Calu3 (cell line): Measurements from ENCODE around the gene ZFAND4. TPM values are rescaled to one million over a fixed set of nuclear protein-coding genes. Genes with fewer than 3 reads are reported as not detected.

Source experiments
- BruUV-seq: library from RNA; stranded (reverse); fragments of 400-500 nt; replicated peaks from 2 replicates; lab custom pipeline; 2021; lab: Mats Ljungman, UMichigan
- CTCF ChIA-PET: fragments of 300-600 bp; sonication (Branson Sonifier 250); formaldehyde crosslinking; loops from one replicate; lab custom pipeline; 2022; ENCODE audit warnings: antibody characterized with exemption; lab: Charles Lee
- DNase-seq: peaks from one replicate; pipeline ENCODE4 v3.0.0; 2022
- H3K27ac Mint-ChIP-seq: one replicate; pipeline ENCODE4 v1.8.0; 2022; ENCODE audit warnings: mixed read lengths; ENCODE audit not compliant: unreplicated experiment
- H3K27me3 Mint-ChIP-seq: one replicate; pipeline ENCODE4 v1.8.0; 2022; ENCODE audit warnings: mixed read lengths; ENCODE audit not compliant: unreplicated experiment
- H3K36me3 Mint-ChIP-seq: one replicate; pipeline ENCODE4 v1.8.0; 2022; ENCODE audit warnings: mild to moderate bottlenecking, moderate library complexity, mixed read lengths; ENCODE audit not compliant: insufficient read depth, unreplicated experiment
- H3K4me1 Mint-ChIP-seq: one replicate; pipeline ENCODE4 v1.8.0; 2022; ENCODE audit warnings: mild to moderate bottlenecking, low read depth, mixed read lengths; ENCODE audit not compliant: unreplicated experiment
- H3K4me3 Mint-ChIP-seq: one replicate; pipeline ENCODE4 v1.8.0; 2022; ENCODE audit warnings: mild to moderate bottlenecking, low read depth, moderate library complexity, mixed read lengths; ENCODE audit not compliant: unreplicated experiment
- H3K9me3 Mint-ChIP-seq: one replicate; pipeline ENCODE4 v1.8.0; 2022; ENCODE audit warnings: low read depth, mixed read lengths; ENCODE audit not compliant: unreplicated experiment
- intact Hi-C: fragments of 100-400 bp; cut with micrococcal nuclease; formaldehyde crosslinking; loops from one replicate; pipeline ENCODE4 v1.10.0; 2022; ENCODE audit not compliant: unreplicated experiment
- total RNA-seq: library from RNA; stranded (reverse); gene quantifications from 2 replicates; pipeline ENCODE4 v1.2.3, GENCODE V29; 2022
- TF ChIP-seq, protein P1 (sequence below): fragments of 200-600 bp; IDR thresholded peaks from one replicate; pipeline ENCODE4 v1.8.0; 2022; ENCODE audit warnings: antibody characterized with exemption; ENCODE audit not compliant: unreplicated experiment

Gene ZFAND4
- total RNA-seq, 1 experiment from 2014 or later: 7.5 TPM

DNA sequence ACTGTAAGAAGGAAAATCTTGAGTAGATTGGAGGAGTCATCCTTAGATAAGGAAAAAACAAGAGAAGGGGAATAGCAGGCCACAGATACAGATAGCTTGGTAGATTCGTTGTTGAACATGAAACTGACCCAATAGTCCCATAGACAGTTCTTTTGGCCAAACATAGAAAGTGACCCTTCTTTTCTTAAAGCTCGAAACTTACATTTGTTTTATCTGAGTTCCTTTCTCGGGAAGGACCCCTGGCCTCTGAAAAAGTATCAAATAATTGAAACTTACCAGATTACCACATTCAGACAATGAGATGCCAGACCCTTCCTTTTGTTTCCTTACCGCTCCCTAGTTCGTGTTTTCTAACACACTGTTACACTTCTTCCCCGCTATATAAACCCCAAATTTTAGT, 72.9 kb downstream of the ZFAND4 start:
- peaks cover 10% of the 10 kb centered on the region for H3K36me3 Mint-ChIP-seq
- TF ChIP-seq, protein P1, sequence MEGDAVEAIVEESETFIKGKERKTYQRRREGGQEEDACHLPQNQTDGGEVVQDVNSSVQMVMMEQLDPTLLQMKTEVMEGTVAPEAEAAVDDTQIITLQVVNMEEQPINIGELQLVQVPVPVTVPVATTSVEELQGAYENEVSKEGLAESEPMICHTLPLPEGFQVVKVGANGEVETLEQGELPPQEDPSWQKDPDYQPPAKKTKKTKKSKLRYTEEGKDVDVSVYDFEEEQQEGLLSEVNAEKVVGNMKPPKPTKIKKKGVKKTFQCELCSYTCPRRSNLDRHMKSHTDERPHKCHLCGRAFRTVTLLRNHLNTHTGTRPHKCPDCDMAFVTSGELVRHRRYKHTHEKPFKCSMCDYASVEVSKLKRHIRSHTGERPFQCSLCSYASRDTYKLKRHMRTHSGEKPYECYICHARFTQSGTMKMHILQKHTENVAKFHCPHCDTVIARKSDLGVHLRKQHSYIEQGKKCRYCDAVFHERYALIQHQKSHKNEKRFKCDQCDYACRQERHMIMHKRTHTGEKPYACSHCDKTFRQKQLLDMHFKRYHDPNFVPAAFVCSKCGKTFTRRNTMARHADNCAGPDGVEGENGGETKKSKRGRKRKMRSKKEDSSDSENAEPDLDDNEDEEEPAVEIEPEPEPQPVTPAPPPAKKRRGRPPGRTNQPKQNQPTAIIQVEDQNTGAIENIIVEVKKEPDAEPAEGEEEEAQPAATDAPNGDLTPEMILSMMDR: no peak
- CTCF ChIA-PET: no interaction called here

DNA sequence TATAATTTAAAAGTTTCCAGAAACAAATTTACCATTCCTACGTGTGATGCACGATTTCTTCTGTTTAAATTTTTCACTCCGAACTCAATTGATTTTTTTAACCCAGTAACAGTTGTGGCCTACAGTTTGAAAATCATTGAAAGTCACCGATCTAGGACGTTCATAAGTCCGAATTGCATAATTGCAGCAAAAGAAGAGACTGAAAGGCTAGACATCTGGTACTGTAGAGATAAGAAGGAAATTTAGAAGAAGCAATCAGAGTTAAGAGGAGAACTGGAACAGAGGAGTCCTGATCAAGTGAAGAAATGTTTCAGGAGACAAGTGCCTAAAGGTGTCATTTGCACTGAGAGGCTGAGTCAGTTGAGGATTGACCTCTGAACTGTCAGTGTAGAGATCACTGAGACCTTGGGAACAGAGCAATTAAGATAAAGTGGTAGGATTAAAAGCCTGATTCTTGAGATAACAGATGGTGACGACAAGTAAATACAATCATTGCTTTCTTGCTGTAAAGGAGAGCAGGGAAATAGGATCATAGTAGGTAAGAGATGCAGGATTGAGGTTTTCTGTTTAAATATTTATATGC, 73.5 kb downstream of the ZFAND4 start:
- Mint-ChIP-seq H3K9me3 (peaks cover 2% of the 10 kb centered on the region), H3K36me3 (peaks cover 16% of the 10 kb centered on the region), H3K4me1 (no peaks in the 10 kb centered on the region), H3K27me3 (no peaks in the 10 kb centered on the region), H3K27ac (no peak overlapping the region), H3K4me3 (no peak overlapping the region)
- BruUV-seq: no TSS peak
- intact Hi-C loops: no loop called here
- CTCF ChIA-PET: no interaction called here
- TF ChIP-seq, protein P1: no peak
- no peak for DNase-seq

More for the DNA sequence above, 72.9 kb downstream of the ZFAND4 start:
- H3K27ac Mint-ChIP-seq: no peak overlapping the region
- H3K4me1 Mint-ChIP-seq: no peaks in the 10 kb centered on the region
- no peak overlapping the region for H3K4me3 Mint-ChIP-seq
- H3K27me3 Mint-ChIP-seq: no peaks in the 10 kb centered on the region
- no peak for DNase-seq
- peaks cover 2% of the 10 kb centered on the region for H3K9me3 Mint-ChIP-seq
- intact Hi-C loops: no loop called here
- BruUV-seq: no TSS peak

DNA sequence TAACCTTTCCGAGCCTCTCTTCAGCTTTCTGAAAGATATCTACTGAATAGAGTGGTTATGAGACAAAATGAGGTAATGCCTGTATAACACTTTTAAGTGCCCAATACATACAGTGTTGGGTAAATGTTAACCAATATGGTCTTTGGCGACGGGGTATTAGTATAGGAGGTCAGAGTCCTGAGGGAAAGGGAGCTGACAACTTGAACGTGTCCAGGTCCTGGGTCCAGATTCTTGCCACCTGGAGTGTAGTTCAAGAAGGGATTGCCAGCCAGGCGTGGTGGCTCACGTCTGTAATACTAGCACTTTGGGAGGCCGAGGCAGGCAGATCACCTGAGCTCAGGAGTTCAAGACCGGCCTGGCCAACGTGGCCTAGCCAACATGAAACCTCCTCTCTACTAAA, 76.0 kb downstream of the ZFAND4 start:
- TF ChIP-seq, protein P1: no peak
- Mint-ChIP-seq H3K4me3 (no peak overlapping the region), H3K36me3 (peaks cover 24% of the 10 kb centered on the region), H3K4me1 (peaks cover 12% of the 10 kb centered on the region), H3K27me3 (no peaks in the 10 kb centered on the region), H3K27ac (no peak overlapping the region), H3K9me3 (peaks cover 2% of the 10 kb centered on the region)
- DNase-seq: no peak
- no TSS peak for BruUV-seq
- CTCF ChIA-PET: no interaction called here
- intact Hi-C loops: no loop called here

DNA sequence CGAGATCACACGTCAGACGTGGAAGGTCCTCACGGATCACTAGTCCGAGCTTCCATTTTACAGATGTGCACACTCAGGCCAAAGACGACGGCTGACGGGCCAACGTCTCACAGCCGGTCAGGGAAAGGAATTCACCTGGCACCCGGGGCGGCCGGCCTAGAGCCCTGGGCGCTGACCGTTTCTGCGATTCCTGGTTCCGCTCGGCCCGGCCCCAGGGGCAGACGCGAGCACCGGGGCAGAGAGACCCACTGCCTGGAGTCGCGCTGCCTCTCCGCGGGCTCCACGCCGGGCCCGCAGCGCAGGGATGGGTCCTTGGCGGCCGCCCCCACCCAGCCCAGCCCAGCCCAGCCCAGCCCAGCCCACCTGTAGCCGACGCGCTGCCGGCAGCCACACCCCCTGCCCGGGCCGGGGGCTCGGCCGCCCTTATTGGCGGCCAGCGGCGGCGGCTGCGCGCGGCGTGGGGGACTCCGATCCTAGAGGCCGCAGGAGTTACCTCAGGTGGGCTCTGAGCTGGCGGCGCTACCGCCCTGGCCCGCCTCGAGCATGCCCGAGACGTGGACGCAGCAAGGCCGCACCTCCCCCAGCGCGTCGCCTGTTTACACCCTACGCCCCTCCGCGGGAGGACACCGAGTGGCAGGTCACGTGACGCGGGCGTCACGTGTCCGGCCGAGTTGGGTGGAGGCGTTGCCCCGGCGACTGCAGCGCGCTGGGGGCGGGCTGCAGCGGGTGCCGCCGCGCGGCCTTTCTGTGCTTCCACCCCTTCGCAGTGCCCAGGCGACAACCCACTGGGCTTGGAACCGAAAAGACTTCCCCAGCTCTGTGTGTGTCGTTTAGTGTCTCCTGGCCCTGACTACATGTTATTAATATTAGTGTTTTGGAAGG, 78.1 kb downstream of the ZFAND4 start:
- peak overlapping the region; percentile 63 for H3K27ac Mint-ChIP-seq
- BruUV-seq: no TSS peak
- peak overlapping the region; percentile 79 for H3K4me3 Mint-ChIP-seq
- H3K36me3 Mint-ChIP-seq: peaks cover 24% of the 10 kb centered on the region
- no peaks in the 10 kb centered on the region for H3K9me3 Mint-ChIP-seq
- H3K4me1 Mint-ChIP-seq: peaks cover 12% of the 10 kb centered on the region
- CTCF ChIA-PET: interaction anchor here (0.6 kb wide), 1 partner anchor 26 kb away, joined by 3 read pairs; no protein-coding TSS in a partner anchor
- TF ChIP-seq, protein P1: no peak
- H3K27me3 Mint-ChIP-seq: no peaks in the 10 kb centered on the region
- DNase-seq: peak; percentile 93
- intact Hi-C loops: no loop called here
